ENCODE results near the gene SFMBT2.

SFMBT2 gene

DNA sequence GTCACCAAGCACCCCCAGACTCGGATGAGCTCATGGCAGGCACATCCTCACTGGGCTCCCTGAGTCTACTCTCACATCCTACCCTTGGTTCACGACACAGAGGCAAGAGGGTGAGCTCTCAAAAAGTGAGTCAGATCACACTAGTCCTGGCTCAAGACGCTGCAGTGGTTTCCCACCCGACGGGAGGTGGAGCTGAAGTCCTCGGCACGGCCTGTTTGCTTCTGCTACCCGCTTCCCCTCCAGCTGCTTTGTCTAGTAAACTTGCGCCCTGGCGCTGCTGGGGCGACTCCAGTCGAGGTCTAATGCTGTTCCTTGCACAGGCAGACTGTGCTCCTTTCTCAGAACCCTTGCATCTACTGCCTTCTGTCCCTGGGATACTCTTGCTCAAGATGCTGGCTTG, 13.5 kb upstream of the SFMBT2 start:
- no peak overlapping the region for H3K4me3 Mint-ChIP-seq
- no peaks in the 10 kb centered on the region for H3K4me1 Mint-ChIP-seq
- TF ChIP-seq, protein P1, sequence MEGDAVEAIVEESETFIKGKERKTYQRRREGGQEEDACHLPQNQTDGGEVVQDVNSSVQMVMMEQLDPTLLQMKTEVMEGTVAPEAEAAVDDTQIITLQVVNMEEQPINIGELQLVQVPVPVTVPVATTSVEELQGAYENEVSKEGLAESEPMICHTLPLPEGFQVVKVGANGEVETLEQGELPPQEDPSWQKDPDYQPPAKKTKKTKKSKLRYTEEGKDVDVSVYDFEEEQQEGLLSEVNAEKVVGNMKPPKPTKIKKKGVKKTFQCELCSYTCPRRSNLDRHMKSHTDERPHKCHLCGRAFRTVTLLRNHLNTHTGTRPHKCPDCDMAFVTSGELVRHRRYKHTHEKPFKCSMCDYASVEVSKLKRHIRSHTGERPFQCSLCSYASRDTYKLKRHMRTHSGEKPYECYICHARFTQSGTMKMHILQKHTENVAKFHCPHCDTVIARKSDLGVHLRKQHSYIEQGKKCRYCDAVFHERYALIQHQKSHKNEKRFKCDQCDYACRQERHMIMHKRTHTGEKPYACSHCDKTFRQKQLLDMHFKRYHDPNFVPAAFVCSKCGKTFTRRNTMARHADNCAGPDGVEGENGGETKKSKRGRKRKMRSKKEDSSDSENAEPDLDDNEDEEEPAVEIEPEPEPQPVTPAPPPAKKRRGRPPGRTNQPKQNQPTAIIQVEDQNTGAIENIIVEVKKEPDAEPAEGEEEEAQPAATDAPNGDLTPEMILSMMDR (IDR thresholded peaks at IDR 0.05; ENCODE audit: unreplicated experiment in 3 of 3) = no peak
- peaks cover 19% of the 10 kb centered on the region for H3K27me3 Mint-ChIP-seq (ENCODE audit: low read depth)
- no peak overlapping the region for H3K27ac Mint-ChIP-seq
- H3K36me3 Mint-ChIP-seq (ENCODE audit: low read depth) = no peaks in the 10 kb centered on the region
- H3K9me3 Mint-ChIP-seq = no peaks in the 10 kb centered on the region

DNA sequence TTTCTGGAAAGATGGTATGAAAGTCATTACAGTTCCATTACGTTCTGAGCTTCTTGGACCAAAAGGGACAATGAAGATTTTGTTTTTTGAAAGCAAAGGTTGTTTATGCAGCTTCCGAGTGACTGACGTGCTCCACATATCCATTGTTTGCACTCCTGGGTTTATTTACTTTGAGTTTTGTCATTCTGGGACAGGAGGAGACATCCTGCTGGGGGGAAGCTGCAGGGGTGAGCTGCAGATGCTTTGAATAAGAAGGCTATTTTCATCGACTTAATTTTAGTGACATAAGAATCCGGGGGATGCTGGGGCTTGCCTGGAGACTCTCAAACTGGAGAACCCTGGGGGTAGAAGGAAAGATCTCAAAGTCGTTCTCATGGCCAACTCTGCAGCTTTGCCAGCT, 12.7 kb upstream of the SFMBT2 start:
- Mint-ChIP-seq H3K9me3 (no peaks in the 10 kb centered on the region), H3K4me1 (no peaks in the 10 kb centered on the region), H3K27ac (no peak overlapping the region), H3K27me3 (ENCODE audit: low read depth) (peaks cover 26% of the 10 kb centered on the region), H3K4me3 (no peak overlapping the region), H3K36me3 (ENCODE audit: low read depth) (no peaks in the 10 kb centered on the region)
- TF ChIP-seq, protein P1 (IDR thresholded peaks at IDR 0.05; ENCODE audit: unreplicated experiment in 3 of 3) = no peak

DNA sequence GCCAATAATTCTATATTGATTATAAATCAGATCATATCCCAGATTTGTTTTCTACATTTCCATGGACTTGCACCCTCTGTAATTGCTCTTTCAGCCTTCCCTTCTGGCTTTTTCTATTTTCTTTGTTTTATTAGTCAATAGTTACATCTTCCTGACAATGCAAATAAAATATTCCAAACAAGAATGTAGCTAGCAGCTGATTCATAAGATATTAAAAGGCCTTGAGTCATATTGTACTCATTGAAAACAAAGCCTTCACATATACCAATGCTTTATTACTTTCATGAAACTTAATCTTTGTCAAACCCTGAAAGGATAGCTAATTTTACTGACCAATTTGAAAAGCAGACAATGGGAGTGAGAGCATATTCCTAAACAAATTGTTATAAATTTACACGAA, 10.7 kb upstream of the SFMBT2 start:
- no peaks in the 10 kb centered on the region for H3K4me1 Mint-ChIP-seq
- no peak overlapping the region for H3K27ac Mint-ChIP-seq
- H3K27me3 Mint-ChIP-seq (ENCODE audit: low read depth) = peaks cover 32% of the 10 kb centered on the region
- H3K36me3 Mint-ChIP-seq (ENCODE audit: low read depth) = no peaks in the 10 kb centered on the region
- H3K4me3 Mint-ChIP-seq = no peak overlapping the region
- TF ChIP-seq, protein P1 (IDR thresholded peaks at IDR 0.05; ENCODE audit: unreplicated experiment in 3 of 3) = no peak
- no peaks in the 10 kb centered on the region for H3K9me3 Mint-ChIP-seq

DNA sequence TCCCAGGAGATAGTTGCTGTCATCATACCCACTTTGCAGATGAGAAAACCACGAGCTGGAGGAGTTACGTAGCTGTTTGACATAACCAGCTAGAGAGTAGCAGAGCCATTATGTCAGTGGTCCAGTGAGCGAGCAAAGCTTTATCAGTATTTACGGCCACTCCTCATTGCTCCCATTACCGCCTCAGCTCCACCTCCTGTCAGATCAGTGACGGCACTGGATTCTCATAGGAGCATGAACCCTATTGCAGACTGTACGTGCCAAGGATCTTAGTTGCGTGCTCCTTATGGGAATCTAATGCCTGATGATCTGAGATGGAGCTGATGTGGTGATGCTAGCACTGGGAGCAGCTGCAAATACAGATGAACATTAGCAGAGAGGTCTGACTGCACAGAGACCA, 9.2 kb upstream of the SFMBT2 start:
- H3K27me3 Mint-ChIP-seq (ENCODE audit: low read depth) = peaks cover 43% of the 10 kb centered on the region
- H3K27ac Mint-ChIP-seq = no peak overlapping the region

DNA sequence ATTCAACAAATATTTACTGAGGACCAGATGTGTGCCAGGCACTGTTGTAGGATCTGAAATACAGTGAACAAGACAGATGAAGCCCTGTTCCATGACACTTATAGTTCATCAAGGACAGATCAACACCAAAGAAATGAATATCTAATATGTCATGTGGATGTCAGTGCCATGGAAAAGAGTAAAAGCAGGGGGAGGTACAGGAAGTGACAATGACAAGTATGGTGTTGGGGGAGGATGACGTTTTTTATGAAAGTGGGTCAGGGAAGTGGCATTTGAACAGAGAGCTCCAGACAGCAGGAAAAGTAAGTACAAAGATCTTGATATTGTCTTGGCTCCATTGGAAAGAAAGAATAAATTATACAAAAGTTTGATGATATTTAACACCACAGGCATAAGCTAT, 7.0 kb upstream of the SFMBT2 start:
- Mint-ChIP-seq H3K36me3 (ENCODE audit: low read depth) (no peaks in the 10 kb centered on the region), H3K27me3 (ENCODE audit: low read depth) (peaks cover 46% of the 10 kb centered on the region), H3K9me3 (no peaks in the 10 kb centered on the region), H3K27ac (no peak overlapping the region), H3K4me3 (no peak overlapping the region), H3K4me1 (peaks cover 7% of the 10 kb centered on the region)
- TF ChIP-seq, protein P1 (IDR thresholded peaks at IDR 0.05; ENCODE audit: unreplicated experiment in 3 of 3) = no peak

More for the DNA sequence above, 9.2 kb upstream of the SFMBT2 start:
- no peak overlapping the region for H3K4me3 Mint-ChIP-seq
- TF ChIP-seq, protein P1 (IDR thresholded peaks at IDR 0.05; ENCODE audit: unreplicated experiment in 3 of 3) = no peak
- no peaks in the 10 kb centered on the region for H3K9me3 Mint-ChIP-seq
- no peaks in the 10 kb centered on the region for H3K36me3 Mint-ChIP-seq (ENCODE audit: low read depth)
- H3K4me1 Mint-ChIP-seq = no peaks in the 10 kb centered on the region

DNA sequence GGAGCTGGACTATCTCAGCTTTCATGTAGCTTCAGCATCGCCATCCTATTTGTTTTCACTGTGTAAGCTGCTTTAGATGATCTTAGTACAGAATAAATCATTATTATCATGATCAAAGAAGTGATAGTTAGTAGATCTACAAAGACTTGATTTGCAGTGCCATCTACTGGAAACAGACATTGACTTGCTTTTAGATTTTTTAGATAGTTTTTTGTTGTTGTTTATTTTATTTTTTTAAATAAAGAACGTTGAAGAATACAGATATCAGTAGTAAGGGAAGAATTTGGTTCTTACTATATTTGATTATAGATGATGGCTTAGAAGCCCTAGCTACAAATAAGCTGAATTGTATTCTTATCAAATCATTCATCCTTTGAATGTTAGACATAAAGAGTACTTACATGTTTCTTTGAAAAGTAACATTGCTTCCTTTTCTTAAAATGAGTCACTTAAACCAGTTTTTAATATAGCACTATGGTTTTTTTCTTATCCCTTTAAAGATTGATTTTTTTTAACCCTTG, 6.3 kb upstream of the SFMBT2 start:
- TF ChIP-seq, protein P1 (IDR thresholded peaks at IDR 0.05; ENCODE audit: unreplicated experiment in 3 of 3) = peak; percentile 49 to 80 (median 63)
- no peaks in the 10 kb centered on the region for H3K36me3 Mint-ChIP-seq (ENCODE audit: low read depth)
- peaks cover 7% of the 10 kb centered on the region for H3K4me1 Mint-ChIP-seq
- H3K4me3 Mint-ChIP-seq = no peak overlapping the region
- H3K9me3 Mint-ChIP-seq = no peaks in the 10 kb centered on the region
- H3K27me3 Mint-ChIP-seq (ENCODE audit: low read depth) = peaks cover 51% of the 10 kb centered on the region
- H3K27ac Mint-ChIP-seq = no peak overlapping the region
